ENCODE results near the gene CBL.
"Not testable (repeated sequence)": the region's sequence is repeated elsewhere in the genome, so short reads cannot be mapped to it uniquely, and the experiment has no call there.

The CBL gene

DNA sequence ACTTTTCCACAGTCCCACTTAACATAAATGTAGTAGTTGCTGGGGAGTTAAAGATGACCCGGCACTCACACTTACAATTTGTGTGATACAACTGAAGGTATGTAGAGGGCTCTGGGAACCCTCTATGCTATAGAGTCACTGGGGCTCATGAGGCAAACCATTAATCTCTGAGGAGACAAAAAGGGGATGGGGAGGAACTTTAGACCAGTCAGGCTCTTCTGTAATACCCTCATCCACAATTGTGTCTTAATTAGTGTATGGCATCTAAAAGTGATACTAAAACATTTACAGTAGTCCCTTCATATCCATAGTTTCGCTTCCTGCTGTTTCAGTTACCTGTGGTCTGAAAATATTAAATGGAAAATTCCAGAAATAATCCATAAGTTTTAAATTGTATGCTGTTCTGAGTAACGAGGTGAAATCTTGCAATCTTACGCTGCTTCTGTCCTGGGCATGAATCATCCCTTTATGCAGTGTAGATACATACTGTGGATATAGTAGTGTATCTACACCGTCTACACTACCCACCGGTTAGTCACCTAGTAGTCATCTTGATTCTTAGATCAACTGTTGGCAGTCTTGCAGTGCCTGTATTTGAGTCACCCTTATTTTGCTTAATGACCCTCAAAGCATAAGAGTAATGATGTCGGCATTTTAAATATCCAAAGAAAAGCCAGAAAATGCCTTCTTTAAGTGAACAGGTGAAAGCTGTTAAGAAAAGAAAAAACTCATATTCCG, 12.2 kb downstream of the CBL start:
- DNase-seq: peak; percentile 80

DNA sequence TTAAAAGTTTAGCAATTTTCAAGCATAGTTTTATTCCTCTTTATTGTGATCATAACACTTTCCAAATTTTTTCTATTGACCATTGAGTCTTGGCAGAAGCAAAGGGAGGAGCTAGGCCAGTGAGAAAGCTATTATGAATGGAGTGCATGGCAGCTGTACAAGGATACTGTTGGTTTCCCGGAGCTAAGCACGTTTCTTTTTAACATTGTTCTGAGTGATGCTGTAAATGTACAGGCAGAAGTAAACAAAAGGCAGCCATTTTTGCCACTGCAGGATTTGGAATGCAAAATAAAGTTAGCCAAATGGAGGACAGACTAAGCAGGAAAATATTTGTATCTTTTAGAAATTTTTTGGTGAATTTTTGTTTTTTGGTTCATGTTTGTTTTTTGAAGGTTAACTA, 16.2 kb downstream of the CBL start:
- no peak for DNase-seq

DNA sequence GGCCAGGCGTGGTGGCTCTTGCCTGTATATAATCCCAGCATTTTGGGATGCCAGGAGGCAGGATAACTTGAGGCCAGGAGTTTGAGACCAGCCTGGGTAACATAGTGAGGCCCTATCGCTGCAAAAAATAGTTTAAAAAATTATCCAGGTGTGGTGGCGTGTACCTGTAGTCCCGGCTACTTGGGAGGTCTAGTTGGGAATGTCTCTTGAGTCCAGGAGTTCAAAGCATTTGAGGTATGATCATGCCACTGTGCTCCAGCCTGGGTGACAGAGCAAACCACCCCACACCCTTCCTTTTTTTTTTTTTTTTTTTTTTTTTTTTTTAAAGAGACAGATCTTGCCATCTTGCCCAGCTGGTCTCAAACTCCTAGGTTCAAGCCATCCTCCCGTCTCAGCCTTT, 16.8 kb downstream of the CBL start:
- no peak for DNase-seq

DNA sequence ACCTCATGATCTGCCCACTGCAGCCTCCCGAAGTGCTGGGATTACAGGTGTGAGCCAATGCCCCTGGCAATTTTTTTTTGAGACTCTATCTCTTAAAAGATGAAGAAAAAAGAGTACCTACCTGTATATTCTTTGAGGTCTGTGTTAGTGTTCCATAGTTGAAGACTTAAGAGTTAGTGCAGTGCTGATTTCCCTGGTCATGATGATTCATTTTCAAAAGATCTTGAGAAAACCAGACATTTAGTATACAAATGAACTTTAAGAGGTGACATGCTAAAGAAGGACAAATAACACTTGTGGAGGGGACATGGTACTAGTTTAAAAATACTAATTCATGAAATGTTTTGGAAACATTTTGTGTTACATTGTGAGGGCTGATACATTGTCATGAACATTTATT, 17.7 kb downstream of the CBL start:
- no peak for DNase-seq

DNA sequence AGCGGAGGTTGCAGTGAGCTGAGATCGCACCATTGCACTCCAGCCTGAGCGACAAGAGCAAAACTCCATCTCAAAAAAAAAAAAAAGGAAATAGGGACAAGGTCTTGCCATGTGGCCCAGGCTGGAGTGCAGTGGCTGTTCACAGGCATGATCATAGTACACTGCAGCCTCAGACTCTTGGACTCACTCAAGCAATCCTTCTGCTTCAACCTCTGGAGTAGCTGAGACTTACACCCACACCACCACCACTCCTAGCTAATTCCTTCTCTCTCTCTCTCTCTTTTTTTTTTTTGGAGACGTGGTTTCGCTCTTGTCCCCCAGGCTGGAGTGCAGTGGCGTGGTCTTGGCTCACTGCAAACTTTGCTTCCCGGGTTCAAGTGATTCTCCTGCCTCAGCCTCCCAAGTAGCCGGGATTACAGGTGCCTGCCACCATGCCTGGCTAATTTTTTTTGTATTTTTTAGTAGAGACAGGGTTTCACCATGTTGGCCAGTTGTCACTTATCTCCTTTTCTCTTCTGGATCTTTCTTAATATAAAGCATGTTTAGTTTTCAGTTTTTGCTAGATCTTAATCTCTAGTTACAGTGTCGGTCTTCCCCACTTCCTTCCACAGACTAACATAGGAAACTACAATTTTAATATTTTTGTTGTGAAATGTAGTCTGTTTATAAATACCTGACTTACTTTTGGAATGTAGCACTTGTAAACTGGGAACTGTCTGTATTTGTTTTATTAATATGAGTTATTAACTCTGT, 22.6 kb downstream of the CBL start:
- DNase-seq: not testable (repeated sequence)

DNA sequence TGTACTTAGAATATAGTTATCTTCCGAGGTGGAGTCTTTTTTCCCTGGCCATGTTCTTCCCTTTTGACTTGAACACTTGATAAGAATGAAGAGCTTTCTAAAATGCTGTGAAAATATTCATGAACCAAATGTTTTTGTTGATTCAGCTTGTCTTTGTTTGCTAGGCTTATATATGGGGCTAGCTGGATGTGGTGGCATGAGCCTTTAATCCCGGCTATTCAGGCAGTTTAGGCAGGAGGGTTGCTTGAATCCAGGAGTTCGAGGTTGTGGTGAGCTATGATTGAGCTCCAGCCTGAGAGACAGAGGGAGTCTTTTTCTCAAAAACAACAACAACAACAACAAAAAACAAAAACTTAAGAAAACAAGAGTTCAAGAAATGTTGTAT, 23.1 kb downstream of the CBL start:
- DNase-seq: no peak

DNA sequence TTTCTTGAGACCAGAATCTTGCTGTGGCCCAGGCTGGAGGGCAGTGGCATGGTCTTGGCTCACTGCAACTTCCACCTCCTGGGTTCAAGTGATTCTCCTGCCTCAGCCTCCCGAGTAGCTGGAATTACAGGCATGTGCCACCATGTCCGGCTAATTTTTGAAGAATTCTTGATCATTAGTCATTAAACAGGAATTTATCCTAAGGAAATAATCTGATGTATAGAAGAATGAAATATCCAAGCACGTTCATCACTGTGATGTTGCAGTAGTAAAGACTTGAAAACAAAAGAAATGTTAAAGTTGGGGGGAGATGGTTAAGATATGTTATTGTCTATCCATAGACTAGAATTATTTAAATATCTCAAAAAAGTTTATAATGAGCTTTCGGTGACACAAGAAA, 23.6 kb downstream of the CBL start:
- no peak for DNase-seq

DNA sequence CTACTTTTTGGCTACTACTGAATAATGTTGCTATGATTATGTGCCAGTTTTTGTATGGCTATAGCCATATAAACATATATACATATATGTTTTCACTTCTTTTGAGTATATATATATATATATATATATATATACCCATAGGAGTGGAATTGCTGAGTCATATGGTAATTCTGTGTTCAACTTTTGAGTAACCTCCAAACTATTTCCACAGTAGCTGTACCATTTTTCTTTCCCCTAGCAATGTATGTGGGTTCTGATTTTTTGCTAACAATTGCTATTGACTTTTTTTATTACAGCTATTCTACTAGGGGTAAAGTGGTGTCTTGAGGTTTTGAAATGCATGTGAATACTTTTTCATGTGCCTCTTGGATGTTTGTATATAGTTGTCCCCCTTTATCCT, 30.4 kb downstream of the CBL start:
- no peak for DNase-seq

DNA sequence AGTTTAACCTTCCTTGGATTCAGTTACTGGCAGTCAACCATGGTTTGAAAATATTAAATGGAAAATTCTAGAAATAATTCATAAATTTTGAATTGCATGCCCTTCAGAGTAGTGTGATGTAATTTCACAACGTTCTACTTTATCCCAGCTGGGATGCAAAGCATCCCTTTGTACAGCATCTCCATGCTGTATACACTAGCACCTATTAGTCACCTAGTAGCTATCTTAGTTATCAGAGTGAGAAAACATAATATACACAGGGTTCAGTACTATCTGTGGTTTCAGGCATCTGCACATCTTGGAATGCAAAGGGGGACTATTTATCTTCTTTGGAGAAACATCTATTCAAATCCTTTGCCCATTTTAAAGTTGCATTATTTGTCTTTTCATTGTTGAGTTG, 30.8 kb downstream of the CBL start:
- no peak for DNase-seq

DNA sequence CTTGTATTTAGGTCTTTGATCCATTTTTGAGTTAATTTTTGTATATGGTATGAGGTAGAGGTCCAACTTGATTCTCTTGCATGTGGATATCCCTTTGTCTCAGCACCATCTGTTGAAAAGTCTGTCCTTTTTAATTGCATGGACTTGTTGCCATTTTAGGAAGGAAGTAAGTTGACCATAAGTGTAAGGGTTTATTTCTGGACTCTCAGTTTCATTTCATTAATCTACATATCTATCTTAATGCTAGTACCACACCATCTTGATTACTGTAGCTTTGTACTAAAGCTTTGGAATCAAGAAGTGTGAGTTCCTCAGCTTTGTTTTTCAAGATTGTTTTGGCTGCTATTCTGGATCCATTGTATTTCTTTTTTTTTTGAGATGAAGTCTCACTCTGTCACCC, 31.4 kb downstream of the CBL start:
- DNase-seq: no peak

DNA sequence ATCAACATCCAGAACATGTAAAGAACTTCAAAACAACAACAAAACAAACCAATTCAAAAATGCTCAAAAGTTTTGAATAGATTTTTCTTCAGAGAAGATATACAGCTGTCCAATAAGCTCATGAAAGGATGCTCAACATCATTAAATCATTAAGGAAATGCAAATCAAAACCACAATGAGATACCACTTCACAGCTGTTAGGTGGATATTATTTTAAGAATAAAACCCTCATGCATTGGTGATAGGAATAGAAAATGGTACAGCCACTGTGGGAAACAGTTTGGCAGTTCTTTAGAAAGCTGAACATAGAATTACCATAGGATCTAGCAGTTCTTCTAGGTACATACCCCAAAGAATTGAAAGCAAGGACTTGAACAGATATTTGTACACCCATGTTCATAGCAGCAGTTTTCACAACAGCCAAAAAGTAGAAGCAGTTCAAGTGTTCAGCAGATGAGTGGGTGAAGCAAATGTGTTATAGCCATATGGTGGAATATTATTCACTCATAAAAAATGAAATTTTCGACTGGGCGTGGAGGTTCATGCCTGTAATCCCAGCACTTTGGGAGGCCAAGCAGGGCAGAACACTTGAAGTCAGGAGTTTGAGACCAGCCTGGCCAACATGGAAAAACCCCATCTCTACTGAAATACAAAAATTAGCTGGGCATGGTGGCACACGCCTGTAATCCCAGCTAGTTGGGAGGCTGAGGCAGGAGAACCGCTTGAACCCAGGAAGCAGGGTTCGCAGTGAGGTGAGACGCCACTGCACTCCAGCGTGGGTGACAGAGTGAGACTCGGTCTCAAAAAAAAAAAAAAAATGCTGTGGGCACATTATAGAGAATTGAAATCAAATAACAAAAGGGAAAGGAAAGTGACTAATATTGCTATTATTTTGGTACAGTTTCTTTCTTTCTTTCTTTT, 42.9 kb downstream of the CBL start:
- no peak for DNase-seq

DNA sequence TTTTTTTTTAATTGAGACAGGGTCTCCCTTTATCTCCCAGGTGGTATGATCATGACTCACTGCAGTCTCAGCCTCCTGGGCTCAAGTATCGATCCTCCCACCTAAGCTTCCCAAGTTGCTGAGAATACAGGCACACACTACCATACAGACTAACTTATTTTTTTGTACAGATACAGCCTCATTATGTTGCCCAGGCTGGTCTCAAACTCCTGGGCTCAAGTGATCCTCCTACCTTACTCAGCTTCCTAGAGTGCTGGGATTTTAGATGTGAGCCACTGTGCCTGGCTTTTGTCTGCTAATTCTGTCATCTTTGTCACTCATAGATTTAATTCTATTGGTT, 43.5 kb downstream of the CBL start:
- DNase-seq: no peak

DNA sequence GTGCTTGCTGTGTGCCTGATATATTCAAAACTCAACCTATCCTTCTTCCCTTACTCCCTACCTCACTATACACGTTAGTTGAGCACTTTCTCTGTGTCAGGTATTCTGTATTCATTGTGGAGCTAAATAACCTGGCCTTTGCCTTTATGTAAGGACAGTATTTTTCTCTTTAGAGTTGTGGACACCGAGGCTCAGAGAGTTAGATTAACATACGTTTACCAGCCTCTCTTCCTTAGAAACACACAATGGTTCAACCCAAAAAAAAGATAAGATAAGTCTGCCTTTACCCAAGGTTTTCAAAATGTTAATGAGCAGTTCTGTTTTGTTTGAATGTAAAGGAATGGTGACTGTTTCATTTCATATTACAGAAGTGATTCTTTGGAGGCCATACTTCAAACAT, 45.0 kb downstream of the CBL start:
- no peak for DNase-seq

DNA sequence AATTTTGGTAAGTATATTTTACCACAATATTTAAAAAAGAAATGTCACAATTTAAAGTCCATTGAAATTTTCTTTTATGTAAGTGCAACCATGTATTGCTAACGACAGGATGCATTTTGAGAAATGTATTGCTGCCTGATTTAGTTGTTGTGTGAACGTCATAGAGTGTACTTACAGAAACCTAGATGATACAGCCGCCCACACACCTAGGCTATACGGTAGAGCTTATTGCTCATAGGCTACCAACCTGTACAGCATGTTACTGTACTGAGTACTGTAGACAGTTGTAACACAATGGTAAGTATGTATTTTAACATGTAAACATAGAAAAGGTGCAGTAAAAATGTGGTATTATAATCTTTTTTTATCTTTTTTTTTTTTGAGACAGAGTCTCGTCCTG, 48.1 kb downstream of the CBL start:
- DNase-seq: no peak

DNA sequence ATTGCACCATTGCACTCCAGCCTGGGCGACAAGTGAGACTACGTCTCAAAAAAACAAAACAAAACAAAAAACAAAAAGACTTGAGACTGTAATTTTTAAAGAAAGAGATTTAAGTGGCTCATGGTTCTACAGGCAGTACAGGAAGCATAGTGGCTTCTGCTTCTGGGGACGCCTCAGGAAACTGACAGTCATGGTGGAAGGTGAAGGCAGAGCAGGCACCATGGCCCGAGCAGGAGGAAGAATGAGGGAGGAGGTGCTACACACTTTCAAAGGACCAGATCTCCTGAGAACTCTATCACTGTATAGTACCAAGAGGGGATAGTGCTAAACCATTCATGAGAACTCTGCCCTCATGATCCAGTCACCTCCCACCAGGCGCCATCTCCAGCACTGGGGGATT, 52.0 kb downstream of the CBL start:
- no peak for DNase-seq

DNA sequence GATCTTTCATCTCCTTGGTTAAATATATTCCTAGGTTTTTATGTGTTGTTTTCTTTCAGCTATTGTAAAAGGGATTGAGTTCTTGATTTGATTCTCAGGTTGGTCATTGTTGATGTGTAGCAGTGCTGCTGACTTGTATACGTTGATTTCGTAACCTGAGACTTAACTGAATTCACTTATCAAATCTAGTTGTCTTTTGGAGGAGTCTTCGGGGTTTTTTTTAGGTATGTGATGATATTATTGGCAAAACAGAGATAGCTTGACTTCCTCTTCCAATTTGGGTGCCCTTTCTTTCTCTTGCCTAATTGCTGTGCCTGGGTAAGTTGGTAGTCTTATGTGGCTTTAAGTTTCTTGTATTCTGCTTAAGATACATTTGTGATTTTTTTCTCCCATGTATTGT, 52.8 kb downstream of the CBL start:
- peak; percentile 16 for DNase-seq

DNA sequence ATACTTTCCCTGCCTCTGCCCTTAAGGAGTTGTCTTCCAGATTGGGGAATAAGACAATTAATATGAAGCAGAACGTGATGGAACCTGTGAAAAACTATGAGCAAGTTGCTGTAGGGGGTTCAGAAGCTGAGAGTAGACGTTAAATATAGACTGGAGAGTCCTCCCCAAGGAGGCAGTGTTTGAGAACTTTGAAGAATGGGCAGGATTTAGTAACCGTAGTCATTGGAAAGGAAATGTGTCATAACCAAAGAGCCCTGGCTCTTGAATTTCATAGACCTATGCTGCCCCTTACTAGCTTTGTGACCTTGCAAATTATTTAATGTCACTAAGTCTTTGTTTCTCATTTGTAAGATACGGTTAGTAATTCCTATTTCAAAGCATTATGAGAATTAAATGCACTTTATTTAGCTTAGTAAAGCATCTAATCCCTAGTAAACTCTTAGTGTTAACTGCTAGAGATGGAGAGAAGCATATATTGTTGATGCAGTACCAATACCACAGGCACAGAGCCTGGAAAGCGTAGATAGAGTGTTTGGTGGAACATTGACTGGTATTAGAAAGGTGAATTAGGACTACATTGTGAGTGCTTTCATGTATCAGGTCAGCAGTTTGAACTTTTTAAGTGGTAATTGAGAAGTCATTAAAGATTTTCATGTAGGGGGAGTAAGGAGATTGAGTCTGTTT, 56.7 kb downstream of the CBL start:
- peak; percentile 53 for DNase-seq

DNA sequence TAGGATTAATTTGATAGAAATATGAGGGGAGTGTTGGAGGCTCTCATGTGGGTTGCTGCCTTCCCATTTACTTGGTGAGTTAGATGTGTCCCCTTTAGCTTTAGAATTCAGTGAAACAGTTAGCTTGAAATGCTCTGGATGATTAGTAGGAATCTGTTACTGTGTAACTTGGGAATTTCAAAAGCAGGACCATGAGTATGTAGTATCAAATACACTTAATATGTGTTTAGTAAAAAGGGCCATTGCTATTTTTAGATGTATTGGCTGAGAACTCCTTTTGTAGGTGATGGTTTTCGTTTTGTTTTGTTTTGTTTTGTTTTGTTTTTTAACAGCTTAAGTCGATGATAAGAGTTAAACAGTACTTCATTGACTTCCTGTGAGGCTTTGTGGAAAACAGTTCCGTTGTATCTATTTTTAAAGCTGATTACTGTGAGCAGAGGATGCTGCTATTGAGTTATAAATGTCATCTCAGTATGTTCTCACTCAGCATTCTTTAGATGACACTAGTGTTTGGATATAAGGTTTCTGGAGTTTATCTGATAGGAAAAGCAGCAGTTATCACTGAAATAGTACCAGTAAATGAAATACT, 57.3 kb downstream of the CBL start:
- DNase-seq: peak; percentile 5

DNA sequence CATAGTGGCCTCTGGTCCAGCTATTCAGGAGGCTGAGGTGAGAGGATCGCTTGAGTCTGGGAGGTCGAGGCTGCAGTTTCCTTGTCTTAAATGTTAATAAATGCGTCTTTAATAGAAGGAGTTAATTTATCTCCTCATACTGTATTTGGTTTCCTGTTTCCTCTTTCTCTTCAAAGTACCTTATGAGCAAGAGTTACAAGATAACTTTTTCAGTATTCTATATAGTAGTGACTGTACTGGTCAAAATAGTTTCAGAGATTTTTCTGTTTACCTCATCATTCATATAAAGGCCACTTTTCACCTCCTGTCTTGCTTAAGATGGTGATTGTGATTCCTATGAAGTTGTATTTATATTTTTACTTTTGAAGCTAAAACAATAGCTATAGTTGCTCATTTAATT, 59.9 kb downstream of the CBL start:
- no peak for DNase-seq

DNA sequence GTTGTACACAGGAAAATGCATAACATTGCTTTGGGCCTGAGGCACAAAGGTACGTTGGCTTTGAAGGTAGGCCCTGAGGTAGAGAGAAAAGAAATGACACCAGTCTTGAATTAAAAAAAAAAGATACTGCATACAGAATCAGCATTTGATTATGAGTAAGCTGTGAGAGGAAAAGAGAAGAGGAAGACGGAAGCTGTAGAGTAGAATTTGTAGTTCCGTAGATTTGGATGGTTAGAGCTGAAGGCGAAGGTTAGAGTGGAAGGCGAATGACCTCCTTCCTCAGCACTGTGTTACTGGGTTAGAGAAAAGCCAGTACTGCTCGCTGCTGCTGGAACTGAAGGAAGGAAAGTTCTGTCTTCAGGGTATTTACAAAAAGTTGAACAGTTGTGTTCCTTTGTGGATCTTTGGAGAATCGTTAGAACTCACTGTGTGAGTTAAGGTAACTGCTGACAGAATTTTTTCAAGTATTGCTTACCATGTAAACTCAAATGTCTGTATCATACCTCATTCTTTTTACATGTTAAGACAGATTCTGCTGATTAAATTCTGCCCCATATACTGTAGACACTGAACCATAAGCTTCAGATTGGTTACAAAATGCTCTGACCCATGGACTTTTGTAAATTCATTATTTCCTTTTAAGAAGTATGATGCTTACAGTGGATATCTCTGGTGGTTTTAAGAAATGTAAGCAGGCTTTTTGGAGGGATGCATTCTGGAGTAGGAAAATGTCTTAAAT, 60.5 kb downstream of the CBL start:
- DNase-seq: peak; percentile 24

DNA sequence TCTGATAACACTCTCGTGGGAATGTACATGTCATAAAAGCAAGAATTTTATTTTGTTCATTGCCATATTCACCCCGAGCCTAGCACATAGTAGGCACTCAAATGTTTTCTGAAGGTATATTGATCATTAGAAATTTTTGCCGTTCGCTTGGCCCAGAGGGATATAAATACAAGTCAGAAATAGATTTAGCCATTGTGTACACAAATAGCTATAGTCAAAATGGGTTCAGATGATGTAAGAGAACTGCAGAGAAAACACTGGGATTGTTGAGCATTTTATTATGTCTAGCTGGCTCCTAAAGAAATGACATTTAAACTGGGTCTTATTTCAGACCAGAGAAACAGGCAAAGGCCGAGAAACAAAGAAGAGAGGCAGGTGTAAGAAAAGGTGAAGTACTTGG, 61.5 kb downstream of the CBL start:
- DNase-seq: no peak

DNA sequence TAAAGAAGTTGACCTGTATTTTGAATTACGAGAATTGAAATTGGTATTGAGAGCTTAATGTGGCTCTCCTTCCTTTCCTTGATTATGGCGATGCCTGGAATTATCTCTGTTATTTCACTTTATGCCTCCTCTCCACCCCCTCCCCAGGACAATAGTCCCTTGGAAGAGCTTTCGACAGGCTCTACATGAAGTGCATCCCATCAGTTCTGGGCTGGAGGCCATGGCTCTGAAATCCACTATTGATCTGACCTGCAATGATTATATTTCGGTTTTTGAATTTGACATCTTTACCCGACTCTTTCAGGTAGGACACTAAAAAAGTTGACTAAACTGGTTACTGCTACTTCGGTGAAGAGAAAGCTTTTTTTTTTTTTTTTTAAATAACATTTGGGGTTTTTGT, 67.6 kb downstream of the CBL start:
- no peak for DNase-seq

Measured in suppressor macrophage treated with lipopolysaccharide for 4 hours (primary cell).